Activated CD4-positive, CD25-positive, alpha-beta regulatory T cell (primary cell): ENCODE results near the gene CLIP4.

Experiments
- DNase-seq, 4 experiments: peaks; one replicate each; lab custom pipeline; 2025; lab: John Stamatoyannopoulos, UW

CLIP4 gene

DNA sequence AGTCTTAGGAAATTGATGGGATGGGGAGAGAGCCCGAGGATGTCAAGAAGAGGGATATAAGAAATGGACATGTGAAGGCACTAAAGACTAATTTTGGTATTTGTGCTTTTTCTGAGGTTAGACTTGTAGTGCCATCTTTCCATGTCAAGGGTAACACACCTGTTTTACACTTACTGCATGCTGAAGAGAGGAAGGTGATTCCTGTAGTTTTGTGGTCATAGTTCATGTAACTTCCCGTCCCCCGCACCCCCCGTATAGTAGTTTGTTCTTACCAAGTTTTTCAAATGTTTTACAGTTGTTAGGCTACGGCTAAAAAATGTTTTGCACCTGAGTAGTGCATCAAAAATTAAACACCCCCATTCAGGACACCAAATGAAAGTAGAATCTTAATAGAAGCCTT, 73.8 kb downstream of the CLIP4 start:
- DNase-seq: no peak

DNA sequence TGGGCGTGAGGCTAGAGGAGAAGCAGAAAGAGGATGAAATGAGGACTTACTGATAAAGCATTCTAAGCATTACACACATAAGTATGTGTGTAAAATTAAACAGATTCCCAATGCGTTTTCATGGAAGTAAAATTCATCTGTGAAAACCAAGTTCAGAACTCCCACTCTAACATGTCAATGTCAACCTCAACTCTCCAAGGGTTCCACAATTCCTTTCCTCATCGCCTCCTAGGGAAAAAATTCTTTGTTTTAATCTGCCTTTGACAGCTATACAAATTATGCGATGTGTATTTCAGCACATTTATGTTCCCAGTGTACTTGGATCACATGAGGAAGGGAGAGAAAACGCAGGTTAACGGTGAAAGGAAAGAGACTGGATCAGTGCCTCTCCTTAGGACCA, 76.6 kb downstream of the CLIP4 start:
- DNase-seq: no peak

DNA sequence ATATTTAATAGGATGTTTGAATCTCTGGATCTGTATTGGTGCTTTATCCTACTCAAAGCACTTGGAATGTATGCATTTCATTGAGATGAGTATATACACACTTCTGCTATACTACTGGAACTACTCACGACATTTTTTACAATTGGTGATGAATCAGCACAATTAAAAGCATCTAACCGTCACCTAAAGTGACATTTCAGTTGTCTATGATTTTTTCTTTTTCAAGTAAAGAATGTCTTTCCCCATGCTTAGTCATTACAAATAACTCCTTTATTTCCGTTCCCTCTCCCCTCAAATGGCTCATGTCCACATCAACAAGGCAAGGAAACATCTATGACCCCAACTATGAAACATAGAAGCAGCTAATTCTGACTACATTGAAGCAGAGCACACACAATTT, 77.3 kb downstream of the CLIP4 start:
- no peak for DNase-seq

DNA sequence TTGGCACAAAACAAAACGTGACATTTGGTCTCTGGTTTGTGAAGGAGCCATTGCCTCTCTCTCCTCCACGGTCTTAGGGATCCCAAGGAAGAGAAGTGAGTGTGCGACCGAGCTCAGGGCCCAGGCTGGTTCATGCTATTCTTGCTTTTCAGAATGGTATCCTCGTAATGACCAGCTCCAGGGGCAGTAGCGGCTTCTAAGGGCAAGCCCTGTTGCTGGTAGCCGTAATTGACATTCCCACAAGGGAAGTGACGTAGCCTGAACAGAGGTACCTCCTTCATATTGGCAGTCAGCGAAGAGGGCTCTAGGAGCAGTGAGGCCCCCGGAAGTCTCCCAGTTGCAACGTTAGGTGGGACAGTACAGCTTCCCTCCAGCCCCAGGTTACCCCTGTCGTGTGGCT, 77.9 kb downstream of the CLIP4 start:
- no peak for DNase-seq

DNA sequence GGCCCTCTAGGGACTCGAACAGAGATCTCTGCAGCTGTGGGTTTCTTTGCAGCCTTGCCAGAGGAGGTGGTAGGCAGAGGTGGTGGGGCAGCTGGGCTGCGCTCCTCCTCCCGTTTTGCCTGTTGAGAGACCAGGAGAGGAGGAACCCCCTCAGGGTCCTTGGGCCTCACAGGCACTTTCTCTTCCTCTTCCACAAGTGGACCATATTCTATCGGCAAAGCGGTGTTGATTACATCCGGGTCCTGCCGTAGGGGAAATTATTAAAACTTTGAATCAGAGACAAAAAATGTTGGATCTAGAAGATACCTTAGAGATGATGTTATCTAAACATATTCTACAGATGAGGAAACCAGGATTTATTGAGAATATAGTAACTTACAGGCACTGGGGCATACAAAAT, 78.5 kb downstream of the CLIP4 start:
- no peak for DNase-seq

DNA sequence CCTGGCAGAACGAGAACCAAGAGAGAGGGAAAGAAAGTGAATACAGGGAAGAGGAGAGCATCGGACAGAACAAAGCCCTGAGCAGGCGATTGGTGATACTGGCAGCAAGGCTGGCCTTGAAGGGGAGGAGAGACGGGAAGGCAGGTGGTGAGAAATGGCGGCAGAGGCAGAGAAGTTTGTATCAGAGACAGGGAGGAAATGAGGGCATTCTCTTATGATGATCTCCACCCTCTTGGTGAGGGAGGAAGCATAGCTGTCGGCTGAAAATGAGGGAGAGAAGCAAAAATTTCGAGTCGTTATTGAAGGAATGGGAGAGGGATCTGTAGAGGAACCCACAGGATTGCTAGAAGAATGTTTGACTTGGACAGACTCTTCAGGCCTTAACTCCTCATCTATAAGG, 80.6 kb downstream of the CLIP4 start:
- DNase-seq: no peak

DNA sequence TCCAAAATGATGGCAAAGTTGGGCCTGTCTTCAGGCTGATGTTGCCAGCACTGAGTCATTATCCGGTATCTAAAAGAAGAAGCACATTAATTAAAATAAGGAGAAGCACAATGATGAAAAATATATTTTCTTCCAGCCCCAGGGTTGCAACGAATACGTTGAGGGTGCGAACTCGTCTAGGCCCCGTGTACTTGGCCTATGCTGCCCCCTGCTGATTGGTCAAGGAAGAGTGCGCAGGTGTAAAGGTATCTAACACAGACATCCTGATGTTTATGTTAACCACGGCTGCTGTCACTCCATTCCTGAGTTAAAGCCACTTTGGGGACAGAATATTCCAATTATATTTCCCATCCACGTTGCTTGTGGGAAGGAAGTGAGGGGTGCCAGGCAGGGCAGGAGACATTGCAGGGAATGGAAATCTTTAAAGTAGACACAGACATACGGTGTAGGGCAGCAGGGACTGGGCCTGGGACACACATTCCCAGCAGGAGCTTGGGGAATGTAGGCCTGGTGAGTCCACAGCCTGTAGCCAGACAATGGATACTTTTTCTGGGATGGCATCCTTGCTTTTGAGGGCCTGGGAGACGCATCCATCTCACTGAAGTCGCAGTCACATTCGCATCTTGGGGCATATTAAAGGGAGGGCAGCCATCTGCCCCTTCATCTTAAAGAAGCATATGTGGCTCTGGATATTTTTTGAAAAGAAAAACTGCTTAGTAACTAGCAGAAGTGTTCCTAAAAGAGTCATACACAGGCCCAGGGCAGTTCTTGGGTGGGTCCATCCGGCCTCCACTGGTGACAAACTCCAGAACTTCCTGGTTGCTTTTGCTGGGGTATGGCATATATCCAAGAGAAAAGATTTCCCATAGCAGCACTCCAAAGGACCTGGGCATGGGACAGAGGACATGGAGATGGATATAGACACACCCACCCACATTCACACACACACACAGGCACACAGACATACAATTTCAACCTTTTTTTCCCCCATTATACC, 81.9 kb downstream of the CLIP4 start:
- peak; percentile 55 to 64 (median 60) for DNase-seq

DNA sequence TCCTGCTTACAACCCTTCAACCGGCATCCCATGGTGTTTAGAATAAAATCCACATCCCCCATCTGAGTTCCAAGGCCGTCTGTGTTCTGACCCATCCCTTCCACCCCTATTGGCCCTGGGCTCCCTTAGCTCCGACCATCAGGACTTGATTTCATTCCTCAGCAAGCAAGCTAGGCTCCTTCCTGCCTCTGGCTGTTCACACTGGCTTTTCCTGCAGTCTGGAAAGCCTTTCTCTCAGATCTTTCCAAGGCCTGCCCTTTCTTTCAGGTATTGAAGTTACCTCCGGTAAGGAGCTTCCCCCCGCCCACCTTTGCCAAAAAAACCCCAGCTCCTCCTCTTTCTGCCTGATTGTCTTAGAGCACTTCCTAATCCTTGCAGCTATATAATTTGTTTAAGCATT, 86.8 kb downstream of the CLIP4 start:
- DNase-seq: no peak

DNA sequence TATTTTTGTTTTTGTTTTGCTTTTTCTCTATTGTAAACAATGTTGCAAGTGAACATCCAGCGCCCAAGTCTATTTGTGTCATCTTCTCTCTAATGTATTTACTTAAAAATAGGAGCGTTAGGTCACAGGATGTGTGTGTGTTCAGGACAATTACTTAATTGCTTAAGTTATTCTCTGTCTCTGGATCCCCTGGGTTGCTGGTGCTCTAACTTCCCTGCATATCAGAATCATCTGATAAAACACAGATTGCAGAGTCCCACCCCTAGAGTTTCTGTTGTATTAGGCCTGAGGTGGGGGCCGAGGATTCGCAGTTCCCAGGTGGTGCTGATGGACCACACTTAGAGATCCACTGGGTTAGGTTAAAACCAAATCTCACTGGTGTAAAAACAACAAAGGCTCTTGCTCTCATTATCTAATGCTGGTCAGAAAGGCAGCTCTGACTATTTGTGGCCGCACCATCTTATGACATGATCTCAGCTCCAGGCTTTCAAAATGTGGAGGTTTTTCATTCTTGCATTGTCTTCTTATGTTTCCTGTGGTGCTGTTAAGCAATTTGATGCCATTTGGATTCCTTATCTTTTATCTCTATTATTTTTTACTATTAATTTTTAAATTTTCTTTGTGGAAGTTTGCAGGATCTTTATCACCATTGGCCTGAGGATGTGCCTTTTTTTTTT, 87.7 kb downstream of the CLIP4 start:
- DNase-seq: no peak

DNA sequence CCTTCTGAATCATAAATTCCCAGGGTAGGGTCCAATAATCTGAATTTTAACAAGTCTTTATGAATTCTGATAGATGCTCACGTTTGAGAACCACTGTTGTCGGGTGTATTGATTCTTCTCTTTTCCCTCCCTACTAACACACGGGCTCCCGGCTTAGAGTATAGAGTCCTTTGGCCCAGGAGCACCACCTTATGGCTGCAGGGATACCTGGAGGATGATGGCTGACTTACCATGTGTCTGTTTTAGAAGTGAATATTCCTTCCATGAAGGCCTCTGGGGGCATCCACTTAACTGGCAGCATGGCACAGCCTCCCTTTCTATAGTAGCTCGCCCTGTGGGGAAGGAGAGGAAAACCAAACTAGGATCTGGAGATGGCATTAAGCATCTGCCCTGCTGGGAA, 91.7 kb downstream of the CLIP4 start:
- DNase-seq: no peak

DNA sequence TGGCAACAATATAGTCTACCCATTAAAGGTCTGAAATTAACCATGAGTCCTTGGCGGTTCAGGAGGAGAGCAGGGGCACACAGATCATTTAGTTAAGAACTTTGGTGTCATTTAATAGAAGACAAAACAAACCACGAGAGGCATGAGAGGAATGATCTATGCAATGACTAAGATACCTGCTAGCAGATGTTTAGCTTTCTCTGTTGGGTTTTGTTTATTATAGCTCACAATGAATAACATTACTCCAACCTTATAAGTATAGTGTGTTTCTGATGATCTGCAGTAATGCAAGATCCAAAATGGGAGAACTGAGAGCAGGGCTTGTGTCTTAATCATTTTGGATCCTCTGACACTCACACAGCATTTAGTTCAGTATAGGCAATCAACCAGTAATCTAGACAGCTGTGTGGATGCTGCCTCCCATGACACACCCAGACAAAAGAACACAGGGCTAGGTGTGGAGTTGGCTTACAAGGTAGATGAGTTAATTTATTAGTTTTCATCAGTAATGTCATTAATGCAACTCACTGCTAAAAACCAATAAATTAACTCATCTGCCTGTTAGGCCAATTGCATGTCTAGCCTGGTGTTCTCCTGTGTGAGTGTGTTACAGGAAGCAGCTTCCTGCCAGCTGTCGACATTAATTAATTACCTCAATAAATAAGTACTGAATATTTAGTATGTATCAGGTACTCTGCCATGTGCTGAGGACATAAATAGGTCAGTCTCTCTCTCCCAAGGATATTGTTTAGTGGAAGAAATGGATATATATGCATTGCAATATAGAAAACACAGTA, 92.3 kb downstream of the CLIP4 start:
- DNase-seq: no peak

DNA sequence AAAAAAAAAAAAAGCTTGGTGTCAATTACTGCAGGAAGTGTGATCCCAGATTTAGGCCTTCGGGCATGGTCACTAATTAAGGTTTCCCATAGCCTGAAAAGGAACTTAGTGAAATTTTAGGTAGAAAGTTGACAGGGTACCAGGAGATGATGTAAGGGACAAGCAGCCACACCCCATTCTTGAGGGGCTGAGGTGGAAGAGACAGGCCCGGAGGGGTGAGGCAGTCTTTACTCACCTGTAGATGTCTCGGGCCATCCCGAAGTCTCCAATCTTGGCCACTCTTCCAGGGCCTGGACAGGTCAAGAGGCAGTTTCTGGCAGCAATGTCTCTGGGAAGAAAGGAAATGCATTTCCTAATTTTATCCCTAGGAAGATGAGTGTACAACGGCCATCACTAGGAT, 94.3 kb downstream of the CLIP4 start:
- DNase-seq: no peak

DNA sequence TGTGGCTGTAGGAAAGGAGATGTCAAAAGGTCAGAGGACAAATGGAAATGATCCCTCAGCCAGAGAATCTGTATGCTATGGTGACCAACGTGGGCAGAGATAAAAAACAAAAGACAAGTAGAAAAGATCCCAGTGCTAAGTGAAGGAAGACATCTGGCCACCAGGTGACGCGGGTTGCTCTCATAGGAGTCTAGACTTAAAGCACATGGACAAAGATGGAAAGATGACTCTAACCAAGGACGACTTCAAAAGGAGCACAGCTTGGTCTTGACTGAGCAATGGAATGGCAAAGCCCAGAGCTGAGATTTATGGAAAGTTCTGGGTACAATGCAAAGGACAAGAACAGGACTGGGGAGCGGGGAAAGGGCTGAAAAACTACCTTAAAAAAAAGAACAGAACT, 96.8 kb downstream of the CLIP4 start:
- no peak for DNase-seq

DNA sequence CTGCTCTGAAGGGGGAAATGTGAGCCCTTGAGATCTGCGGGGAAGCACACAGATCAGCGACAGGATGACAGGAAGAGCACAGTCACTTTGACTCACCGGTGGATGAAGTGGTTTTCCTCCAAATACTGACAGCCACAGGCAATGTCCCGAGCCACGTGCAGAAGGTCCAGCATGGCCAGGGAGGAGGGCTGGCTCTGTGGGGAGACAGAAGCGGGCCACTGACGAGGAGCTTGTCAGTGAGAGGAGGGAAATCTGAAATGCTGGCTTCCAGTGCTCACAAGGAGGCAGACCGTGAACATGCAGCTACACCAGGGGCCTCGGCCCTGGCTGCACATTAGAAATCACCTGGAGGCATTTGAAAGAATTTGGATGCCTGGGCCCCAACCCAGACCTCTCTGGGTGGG, 98.7 kb downstream of the CLIP4 start:
- no peak for DNase-seq

DNA sequence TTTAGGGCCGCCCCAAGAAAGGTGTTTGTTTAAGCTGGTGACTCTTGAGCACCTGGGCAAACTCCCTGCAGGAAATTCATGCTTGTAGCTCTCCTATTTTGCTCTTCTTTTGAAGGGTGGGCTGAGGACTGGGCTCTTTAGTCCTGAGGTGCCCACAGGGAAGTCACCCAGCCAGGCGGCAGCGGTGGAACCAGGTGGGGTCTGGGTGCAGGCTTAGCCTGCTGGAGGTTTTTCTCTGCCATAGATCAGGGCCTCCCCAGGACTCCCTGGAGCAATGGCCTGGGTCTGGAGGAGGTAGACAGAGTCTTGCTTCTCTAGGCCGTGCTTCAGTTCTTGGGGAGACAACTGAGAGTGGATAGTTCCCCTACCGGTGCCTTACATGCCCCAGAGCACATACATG, 99.9 kb downstream of the CLIP4 start:
- DNase-seq: no peak

DNA sequence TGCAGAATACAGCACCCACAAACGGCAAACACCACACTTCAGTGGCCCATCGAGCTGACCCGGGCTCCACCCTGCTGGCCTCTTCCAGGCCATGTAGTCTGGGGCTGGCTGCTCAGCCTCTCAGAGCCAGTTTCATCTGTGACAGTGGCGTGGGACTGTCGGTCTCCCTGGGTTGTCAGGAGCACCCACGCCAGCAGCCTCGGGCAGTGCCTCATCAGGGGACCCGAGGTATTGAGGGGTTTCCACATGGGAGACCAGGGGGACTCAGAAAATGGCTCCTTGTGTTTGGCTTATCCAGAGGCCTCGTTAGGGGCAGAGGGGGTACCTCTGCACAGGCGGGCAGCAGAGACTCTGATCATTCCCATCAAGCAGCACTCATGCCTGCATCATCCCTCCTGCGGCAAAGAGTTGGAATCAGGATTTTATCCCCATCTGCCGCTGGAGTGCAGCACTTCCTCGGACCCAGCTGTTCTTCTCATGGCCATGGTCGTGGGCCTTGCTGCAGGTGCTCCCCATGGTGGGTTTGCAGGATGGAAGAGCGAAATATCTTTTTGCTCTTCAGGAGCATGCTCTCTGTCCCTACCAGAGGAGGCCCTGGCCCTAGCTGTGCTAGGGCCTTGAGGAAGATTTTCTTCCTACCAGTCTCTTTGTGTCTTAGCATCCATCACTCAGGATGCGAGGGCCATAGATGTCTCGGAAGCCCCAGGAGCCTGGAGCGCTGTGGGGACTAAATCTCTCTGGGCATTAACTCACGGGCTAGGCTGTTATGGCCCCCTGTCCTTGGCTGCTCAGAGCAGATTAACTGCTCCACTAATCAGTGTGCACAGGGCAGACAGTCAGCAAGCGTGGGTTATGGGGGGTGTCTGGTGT, 100.8 kb downstream of the CLIP4 start:
- DNase-seq: no peak

DNA sequence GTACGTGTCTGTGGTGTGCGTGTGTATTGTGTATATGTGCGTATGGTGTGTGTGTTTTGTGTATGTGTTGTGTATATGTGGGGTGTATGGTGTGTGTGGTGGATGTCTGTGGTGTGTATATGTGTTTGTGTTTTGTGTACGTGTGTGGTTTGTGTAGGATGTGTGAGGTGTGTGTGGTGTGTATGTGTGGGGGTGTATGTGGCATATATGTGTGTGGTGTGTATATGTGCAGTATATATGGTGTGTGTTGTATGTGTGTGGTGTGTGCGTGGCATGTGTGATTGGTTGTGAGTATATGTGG, 101.3 kb downstream of the CLIP4 start:
- DNase-seq: no peak

DNA sequence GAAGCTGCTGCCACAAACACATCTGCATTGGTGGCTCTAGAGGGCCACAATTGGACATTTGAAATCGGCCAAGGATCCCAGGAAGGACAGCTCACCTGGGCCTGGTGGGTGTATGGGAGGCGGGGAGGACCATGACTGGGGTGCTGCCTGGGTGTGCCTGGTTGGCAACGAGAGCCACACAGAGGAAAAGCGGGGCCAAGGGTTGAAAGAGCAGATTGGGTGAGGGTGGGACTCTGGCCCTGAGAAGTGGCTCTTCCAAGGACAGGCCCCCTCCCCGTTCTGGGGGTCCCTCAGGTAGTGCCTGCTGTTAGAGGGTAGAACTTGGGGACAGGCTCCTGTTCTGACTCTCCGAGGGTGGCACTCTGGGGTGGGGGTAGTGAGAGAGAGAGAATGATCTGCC, 102.9 kb downstream of the CLIP4 start:
- no peak for DNase-seq

DNA sequence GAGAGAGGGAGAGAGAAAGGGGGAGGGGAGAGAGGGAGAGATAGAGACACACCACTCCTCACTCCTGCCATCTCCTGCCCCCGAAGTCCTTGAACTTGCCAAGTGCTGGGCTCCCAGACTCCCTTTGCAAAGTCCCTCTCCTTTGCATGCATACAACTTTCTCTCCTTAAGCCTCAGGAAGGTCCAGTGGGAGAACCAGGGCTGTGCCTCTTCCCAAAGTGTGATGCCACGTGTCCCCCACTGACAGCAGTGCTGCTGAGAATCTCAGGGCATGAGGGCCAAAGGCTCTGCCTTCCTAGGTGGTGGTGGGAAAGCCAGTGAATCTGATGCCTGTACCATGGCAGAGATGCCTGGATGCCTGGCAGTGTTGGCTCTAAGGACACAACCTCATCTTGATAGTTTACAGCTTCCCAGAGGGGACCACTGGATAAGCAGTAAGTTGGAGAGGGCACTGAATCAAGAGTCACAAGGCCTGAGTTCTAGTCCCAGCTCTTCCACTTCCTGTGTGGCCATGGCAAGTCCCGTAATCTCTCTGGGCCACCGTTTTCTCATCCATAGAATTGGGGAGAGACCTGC, 103.4 kb downstream of the CLIP4 start:
- no peak for DNase-seq

DNA sequence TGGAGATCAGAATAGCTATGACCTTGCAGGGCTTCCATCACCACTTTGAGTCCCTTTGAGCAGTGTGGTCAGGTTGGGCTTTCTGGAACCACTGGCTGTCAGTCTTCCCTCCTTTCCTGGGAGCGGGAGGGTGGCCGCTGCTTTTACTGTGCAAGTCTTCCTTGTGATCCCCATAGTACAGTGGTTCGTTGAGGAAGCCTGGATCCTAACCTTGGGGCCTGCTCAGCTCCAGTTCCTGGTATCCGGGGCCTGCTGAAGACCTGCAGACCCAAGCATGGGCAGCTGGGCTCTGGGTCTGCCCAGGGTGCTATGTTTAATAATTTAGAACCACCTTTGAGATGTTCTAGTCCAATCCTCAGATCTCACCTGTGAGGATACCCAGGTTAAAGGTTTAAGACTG, 104.2 kb downstream of the CLIP4 start:
- no peak for DNase-seq

DNA sequence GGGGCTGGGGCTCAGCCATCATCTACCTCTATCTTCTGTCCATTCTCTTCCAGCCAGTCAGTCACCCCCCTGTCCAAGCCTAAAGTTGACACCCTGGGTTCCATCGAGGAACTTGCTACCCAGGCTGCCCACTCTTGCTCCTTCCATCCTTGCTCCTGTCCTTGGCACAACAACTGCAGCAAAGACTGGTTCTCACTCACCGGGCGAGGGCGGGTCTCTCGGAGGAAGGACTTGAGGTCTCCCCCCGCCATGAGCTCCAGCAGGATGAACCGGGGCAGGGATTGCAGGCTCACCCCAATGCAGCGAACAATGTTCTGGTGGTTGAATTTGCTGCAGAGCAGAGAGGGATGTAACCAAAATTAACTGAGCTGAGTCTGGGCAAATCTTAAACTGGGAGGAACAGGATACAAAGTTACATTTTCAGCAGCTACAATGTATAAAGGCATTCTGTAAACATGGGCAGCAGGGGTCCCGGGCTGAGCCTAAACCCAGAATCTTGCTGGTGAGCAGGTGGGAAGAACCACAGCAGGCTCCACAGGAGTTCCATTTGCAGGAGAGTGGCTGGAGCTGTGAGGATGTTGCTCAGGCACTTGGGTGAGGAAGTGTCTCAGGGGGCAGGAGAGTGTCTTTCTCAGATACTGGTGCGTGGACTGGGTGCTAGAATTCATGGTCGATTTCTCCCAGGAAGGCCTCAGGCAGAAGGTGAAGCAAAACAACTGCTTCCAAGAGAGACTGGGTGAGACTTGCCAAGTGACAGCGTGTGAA, 105.5 kb downstream of the CLIP4 start:
- DNase-seq: no peak
